HG03108 (cell line): ENCODE measurements around the gene SLC29A4.

Experiments used
- ATAC-seq: cut with Tn5 transposase; IDR thresholded peaks from one replicate; pipeline ENCODE4 v1.9.1; 2021; ENCODE audit warnings: moderate library complexity; ENCODE audit not compliant: unreplicated experiment

SLC29A4 gene

DNA sequence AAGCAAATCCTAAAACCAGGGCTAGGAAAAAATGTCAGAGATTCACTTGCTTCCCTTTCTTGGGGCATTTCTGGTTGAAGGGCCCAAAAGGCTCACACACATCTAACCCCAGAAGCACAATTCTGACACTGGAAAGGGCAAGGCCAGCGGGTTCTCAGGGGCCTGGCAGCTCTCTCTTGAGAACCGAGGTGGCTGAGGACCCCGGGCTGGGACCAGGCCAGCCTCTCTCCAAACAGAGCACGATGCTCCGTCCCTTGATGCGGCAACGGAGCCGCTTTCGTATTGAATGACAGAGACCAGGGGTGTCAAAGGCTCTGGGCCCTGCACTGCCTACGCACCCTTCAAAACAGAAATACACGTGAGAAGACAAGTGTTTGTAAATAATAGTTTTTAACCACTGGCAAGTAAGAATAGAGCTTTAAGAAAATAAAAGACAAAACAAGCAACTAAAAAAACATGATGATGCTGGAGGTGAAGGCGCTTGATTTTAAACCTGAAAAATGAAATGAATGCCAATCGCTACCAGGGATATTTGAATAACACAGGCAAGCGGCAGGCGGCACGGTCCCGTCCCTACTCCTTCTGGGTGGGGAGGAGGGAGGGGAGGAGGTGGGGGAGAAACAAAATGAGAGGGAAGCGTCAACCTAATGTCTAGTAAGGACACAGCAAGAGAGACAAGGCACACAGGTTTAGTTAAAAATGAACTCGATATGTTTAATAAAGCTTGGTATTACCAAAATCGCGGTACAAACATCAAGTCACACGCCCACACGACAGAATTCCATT lies 68.0 kb downstream of the SLC29A4 start:
- no peak for ATAC-seq

- no peak for ATAC-seq
Observed at GRCh38 chr7:5351507-5352265, 68.9 kb downstream of the SLC29A4 start.

- no peak for ATAC-seq
Observed at GRCh38 chr7:5352440-5353010, 69.8 kb downstream of the SLC29A4 start.

- no peak for ATAC-seq
Observed at GRCh38 chr7:5354460-5355232, 71.9 kb downstream of the SLC29A4 start.
